ENCODE results near the gene CACNA1D. TPM values are rescaled to one million over a fixed set of nuclear protein-coding genes. Genes with fewer than 3 reads are reported as not detected.

CACNA1D gene
- total RNA-seq, 1 donor from 2014 or later = 8.0 TPM

DNA sequence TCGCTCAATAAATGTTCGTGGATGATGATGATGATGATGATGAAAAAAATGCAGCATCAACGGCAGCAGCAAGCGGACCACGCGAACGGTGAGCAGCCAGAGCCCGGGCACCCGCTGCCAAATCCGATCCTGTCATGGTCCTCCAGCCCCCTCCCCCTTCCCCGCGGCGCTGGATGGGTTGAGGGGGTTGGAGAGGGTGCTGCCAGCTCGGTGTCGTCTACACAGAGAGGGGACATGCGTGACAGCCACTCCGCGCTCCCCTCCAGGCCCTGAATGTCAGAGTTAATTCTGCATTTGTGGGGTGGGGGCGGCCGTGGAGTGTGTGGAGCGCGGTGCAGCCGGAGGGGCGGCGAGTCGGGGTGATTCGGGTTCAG lies 722 bp downstream of the CACNA1D start:
- no peak for DNase-seq (ENCODE audit: low spot score)
- ATAC-seq = no peak

- no peak for ATAC-seq
These were observed 1.3 kb downstream of the CACNA1D start for GRCh38 chr3:53495520-53496391.

GRCh38 chr3:53496392-53496670 lies 1.9 kb downstream of the CACNA1D start:
- no peak for DNase-seq (ENCODE audit: low spot score)
- ATAC-seq = no peak

More at GRCh38 chr3:53495520-53496391, 1.3 kb downstream of the CACNA1D start:
- no peak for DNase-seq (ENCODE audit: low spot score)

GRCh38 chr3:53496984-53497383 lies 2.6 kb downstream of the CACNA1D start:
- DNase-seq (ENCODE audit: low spot score) (no peak), ATAC-seq (no peak)

GRCh38 chr3:53498806-53499641 lies 4.6 kb downstream of the CACNA1D start:
- peak; percentile 63 for DNase-seq (ENCODE audit: low spot score)
- ATAC-seq = peak; percentile 90

DNA sequence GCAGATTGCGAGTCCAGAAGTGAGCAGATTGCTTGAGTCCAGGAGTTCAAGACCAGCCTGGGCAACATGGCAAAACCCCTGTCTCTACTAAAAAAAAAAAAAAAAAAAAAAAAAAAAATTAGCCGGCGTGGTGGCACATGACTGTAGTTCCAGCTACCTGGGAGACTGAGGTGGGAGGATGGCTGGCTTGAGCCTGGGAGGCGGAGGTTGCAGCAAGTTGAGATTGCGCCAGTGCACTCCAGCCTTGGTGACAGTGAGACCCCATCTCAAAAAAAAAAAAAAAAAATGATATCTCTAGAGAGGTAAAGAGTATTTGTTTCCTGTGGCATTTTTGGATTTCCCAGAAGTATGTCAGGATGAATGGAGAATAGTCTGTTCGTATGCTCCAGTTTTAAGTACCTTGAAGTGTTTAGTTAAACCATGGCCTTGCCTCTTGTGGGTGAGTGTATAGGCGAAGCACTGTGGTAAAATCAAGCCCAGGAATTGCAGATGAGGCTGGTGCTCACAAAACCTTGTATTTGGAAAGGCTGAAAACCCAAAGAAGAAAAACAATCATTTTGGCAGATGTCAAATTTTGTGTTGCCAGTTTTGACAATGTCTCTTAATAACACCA lies 5.9 kb downstream of the CACNA1D start:
- ATAC-seq = no peak

GRCh38 chr3:53501178-53501577 lies 6.8 kb downstream of the CACNA1D start:
- ATAC-seq = no peak
- DNase-seq (ENCODE audit: low spot score) = no peak

More for the DNA sequence above, 5.9 kb downstream of the CACNA1D start:
- no peak for DNase-seq (ENCODE audit: low spot score)

DNA sequence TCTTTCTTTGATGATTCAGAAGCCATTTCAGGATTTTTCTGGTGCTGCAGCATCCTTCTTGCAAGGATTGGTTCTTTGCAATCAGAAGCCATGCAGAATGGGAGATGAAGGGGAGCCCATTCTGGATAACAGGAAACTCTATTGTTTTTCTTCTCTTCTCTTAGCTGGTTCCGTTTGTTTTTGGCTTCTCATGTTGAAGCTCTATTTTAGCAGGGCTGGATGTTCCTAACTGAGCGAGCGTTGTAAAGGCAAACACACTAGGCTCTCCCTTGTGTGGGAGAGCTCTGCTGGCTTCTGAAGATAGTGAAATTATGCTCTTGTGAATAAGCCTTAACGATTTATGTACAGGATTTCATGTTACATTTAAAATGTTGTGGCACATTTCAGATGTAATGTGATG lies 8.3 kb downstream of the CACNA1D start:
- no peak for DNase-seq (ENCODE audit: low spot score)
- ATAC-seq = no peak

- no peak for ATAC-seq
- no peak for DNase-seq (ENCODE audit: low spot score)
These were observed 8.8 kb downstream of the CACNA1D start for GRCh38 chr3:53503195-53503594.

- ATAC-seq = peak; percentile 92
- DNase-seq (ENCODE audit: low spot score) = peak; percentile 51
These were observed 11.8 kb downstream of the CACNA1D start for GRCh38 chr3:53506110-53506762.

DNA sequence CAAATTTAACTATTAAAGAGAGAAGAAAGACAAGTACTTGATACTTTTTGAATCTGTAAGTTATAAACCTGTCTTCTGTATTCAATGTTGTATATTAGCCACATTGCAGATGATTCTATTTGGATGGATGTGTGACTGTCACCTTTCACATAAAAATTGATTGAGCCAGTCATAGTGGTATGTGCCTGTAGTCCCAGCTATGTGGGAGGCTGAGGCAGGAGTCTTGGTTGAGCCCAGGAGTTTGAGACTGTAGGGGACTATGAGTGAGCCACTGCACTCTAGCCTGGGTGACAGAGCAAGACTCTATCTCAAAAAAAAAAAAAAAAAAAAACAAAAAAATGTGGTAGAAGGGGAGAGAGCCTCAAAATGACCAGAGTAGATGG lies 12.3 kb downstream of the CACNA1D start:
- ATAC-seq = peak; percentile 60
- DNase-seq (ENCODE audit: low spot score) = no peak

GRCh38 chr3:53509494-53509893 lies 15.1 kb downstream of the CACNA1D start:
- ATAC-seq (no peak), DNase-seq (ENCODE audit: low spot score) (no peak)

GRCh38 chr3:53510508-53510907 lies 16.1 kb downstream of the CACNA1D start:
- ATAC-seq (no peak), DNase-seq (ENCODE audit: low spot score) (no peak)

- no peak for DNase-seq (ENCODE audit: low spot score)
- ATAC-seq = no peak
These were observed 16.8 kb downstream of the CACNA1D start for GRCh38 chr3:53511246-53511645.

DNA sequence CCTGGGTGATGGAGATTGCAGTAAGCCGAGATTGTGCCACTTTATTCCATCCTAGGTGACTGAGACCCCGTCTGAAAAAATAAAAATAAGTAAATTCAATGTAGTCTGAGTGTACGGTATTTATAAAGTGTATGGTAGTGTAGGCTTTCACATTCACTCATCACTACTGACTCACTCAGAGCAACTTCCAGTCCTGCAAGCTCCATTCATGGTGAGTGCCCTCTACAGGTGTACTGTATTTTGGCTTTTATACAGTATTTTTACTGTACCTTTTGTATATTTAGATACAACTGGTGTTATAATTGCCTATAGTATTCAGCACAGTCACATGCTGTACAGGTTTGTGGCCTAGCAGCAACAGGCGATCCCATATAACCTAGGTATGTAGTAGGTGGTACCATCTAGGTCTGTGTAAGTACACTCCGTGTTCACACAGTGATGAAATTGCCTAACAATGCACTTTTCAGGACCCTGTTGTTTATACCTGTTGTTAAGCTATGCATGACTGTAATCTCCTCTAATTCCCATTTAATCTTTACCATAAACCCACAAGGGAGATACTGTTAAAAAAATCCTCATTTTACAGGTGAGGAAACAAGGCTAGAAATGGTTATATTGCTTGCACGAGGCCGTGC lies 19.3 kb downstream of the CACNA1D start:
- DNase-seq (ENCODE audit: low spot score) (no peak), ATAC-seq (no peak)

DNA sequence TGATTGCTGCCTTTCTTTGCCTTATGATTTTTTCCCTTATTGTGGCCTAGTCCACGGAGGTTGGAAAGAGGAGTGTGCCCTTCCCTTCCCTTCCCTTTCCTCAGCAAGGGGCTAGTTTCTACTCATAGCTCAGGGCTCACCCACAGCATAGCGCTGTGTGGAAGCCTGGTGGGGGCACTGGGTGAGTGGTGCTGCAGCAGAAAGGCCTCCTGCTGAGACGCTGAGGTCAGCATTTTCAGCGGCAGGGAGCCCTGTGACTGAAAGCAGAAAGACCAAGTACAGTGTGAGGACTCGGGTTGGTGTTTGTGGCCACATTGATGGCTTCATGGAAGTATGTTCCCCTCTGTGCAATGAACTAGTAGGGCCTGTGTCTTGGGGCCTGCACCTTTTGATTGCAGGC lies 21.9 kb downstream of the CACNA1D start:
- DNase-seq (ENCODE audit: low spot score) = no peak
- no peak for ATAC-seq

DNA sequence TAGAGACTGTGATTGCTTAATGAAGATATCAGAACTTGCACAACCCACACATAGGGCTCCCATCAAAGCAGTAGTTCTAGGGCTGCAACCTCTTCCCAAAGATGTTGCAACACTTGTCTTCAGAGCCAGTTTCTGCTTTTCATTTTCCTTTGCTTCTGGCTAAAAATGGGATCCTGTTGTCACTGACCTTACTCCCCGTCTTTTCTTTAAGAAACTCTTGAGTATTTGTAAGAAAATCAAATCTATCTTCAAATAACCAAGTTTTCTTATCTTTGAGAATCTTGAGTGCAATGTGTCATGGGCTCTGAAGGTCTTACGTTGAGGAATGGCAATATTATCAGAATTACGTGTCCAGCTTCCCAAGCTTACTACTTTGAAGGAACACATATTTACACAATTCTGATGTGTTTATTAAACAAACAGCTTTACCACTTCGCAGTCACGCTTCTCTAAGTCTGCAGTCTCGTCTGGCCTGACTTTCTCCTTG lies 24.1 kb downstream of the CACNA1D start:
- DNase-seq (ENCODE audit: low spot score) = no peak
- ATAC-seq = peak; percentile 90

GRCh38 chr3:53519065-53519709 lies 24.8 kb downstream of the CACNA1D start:
- ATAC-seq = no peak
- no peak for DNase-seq (ENCODE audit: low spot score)

DNA sequence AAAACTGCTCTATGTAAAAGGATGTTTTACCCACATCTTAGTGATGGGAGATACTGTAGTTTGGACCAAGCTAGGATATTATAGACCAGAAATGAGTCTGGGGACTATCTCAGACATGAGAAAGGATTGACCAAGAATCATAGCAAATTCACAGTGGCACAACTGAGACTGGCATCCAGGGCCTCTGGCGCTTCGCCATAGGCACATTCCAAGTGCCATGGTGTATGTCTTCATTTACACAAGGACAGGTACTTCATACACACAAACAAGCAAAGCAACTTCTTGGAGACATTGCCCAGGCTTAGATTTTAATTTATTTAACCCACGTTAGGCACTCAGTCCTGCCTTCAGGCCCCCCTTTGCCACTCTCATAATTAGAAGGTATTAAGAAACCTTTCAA lies 28.9 kb downstream of the CACNA1D start:
- DNase-seq (ENCODE audit: low spot score) (no peak), ATAC-seq (no peak)

- no peak for DNase-seq (ENCODE audit: low spot score)
- no peak for ATAC-seq
These were observed 30.2 kb downstream of the CACNA1D start for GRCh38 chr3:53524566-53524965.
